HepG2 (cell line): Measurements from ENCODE around the gene CHMP6. TPM values are rescaled to one million over a fixed set of nuclear protein-coding genes. Genes with fewer than 3 reads are reported as not detected.
A peak's percentile ranks its signal among the peaks of the same experiment; 100 is the strongest.

ENCODE experiments used
- ATAC-seq: fragments of 200-7000 bp; cut with Tn5 transposase; 3 replicates; pipeline ENCODE4 v1.9.1; 2020; ENCODE audit warnings: mild to moderate bottlenecking, moderate library complexity
- BruUV-seq: library from RNA; stranded (reverse); fragments of 400-500 nt; replicated peaks from 2 replicates; lab custom pipeline; 2021; lab: Mats Ljungman, UMichigan
- CTCF ChIA-PET: fragments of 300-600 bp; formaldehyde crosslinking; extraction: SDS; loops from one replicate; lab custom pipeline; 2021; ENCODE audit warnings: low total read pairs, inconsistent platforms, low intra/inter-chr PET ratio; lab: Yijun Ruan, JAX
- POLR2A ChIA-PET: fragments of 350-600 bp; sonication (Branson Sonifier 250); formaldehyde crosslinking; loops from one replicate; lab custom pipeline; 2020; ENCODE audit warnings: antibody characterized with exemption, inconsistent platforms; lab: Yijun Ruan, JAX
- DNase-seq: peaks from one replicate; pipeline ENCODE4 v3.0.0-alpha.2; 2015; ENCODE audit warnings: low spot score
- FAIRE-seq: peaks from 3 replicates; lab custom pipeline; 2011; peaks lifted over from hg19 to GRCh38; lab: Jason Lieb, UNC
- H2AFZ ChIP-seq: one replicate; pipeline ENCODE4 v1.6.1; 2011; ENCODE audit warnings: low read length, inconsistent platforms
- H3K27ac ChIP-seq: fragments of 300-600 bp; 3 replicates; pipeline ENCODE4 v1.8.0; 2011; ENCODE audit warnings: mixed run types, mild to moderate bottlenecking, mixed read lengths, low read length, inconsistent platforms; ENCODE audit not compliant: insufficient read depth; ENCODE audit errors: extremely low read length
- H3K27me3 ChIP-seq, 2 experiments: fragments of 200-600 bp in 1 of 2; 2 replicates in 1 of 2; 3 replicates in 1 of 2; pipeline versions ENCODE4 v1.6.0 to v1.8.0; 2011; ENCODE audit warnings: low read length in 2 of 2, mild to moderate bottlenecking in 2 of 2, moderate library complexity in 2 of 2, inconsistent platforms in 1 of 2; ENCODE audit not compliant: insufficient read depth in 2 of 2, control insufficient read depth in 1 of 2
- H3K36me3 ChIP-seq, 2 experiments: fragments of 200-600 bp in 1 of 2; replicated peaks in 1 of 2; 2 replicates in 1 of 2; 3 replicates in 1 of 2; pipeline versions ENCODE4 v1.5.1 to v1.8.0; 2011; ENCODE audit warnings: low read length in 2 of 2, inconsistent platforms in 1 of 2; ENCODE audit not compliant: insufficient read depth in 2 of 2, control insufficient read depth in 1 of 2
- H3K4me1 ChIP-seq: 2 replicates; pipeline ENCODE4 v1.5.1; 2012; ENCODE audit warnings: low read length, inconsistent platforms; ENCODE audit not compliant: insufficient read depth
- H3K4me2 ChIP-seq: 2 replicates; pipeline ENCODE4 v1.6.0; 2011; ENCODE audit warnings: low read depth, low read length, inconsistent platforms
- H3K4me3 ChIP-seq, 3 experiments: fragments of 200-600 bp in 1 of 3; sonication (generic), shearing (Covaris generic) in 1 of 3; replicated peaks in 1 of 3; 2 replicates each; pipeline ENCODE4 v1.5.1; 2011 to 2016; ENCODE audit warnings: low read length in 3 of 3, inconsistent platforms in 2 of 3, low read depth in 2 of 3, mild to moderate bottlenecking in 2 of 3, control low read depth in 1 of 3, mixed read lengths in 1 of 3; ENCODE audit not compliant: insufficient read depth in 1 of 3
- H3K79me2 ChIP-seq: one replicate; pipeline ENCODE4 v1.6.1; 2011; ENCODE audit warnings: low read length, inconsistent platforms; ENCODE audit not compliant: insufficient read depth
- H3K9ac ChIP-seq: 2 replicates; pipeline ENCODE4 v1.6.0; 2011; ENCODE audit warnings: mild to moderate bottlenecking, low read depth, low read length, inconsistent platforms; ENCODE audit not compliant: insufficient read depth
- H3K9me3 ChIP-seq: 2 replicates; pipeline ENCODE4 v1.5.1; 2012; ENCODE audit warnings: mild to moderate bottlenecking, low read length
- H4K20me1 ChIP-seq: 2 replicates; pipeline ENCODE4 v1.6.0; 2011; ENCODE audit warnings: inconsistent platforms, mild to moderate bottlenecking, low read length, moderate library complexity; ENCODE audit not compliant: insufficient read depth
- AGO2 ChIP-seq: fragments of 200-400 bp; formaldehyde crosslinking; optimal IDR thresholded peaks from 2 replicates; pipeline ENCODE3; 2017; ENCODE audit warnings: mild to moderate bottlenecking, low read depth, low read length, moderate library complexity
- ARNTL ChIP-seq: sonication (generic); formaldehyde crosslinking; IDR thresholded peaks from 2 replicates; pipeline ENCODE4 v1.4.0; 2020; ENCODE audit warnings: mild to moderate bottlenecking, missing genetic modification reagents
- DDIT3 ChIP-seq: sonication (generic); formaldehyde crosslinking; IDR thresholded peaks from 2 replicates; pipeline ENCODE4 v1.4.0; 2020; ENCODE audit warnings: mild to moderate bottlenecking, missing genetic modification reagents
- GATAD2A ChIP-seq: IDR thresholded peaks from 2 replicates; pipeline ENCODE4 v1.6.1; 2016
- IRF1 ChIP-seq: sonication (generic); formaldehyde crosslinking; IDR thresholded peaks from 2 replicates; pipeline ENCODE4 v1.4.0; 2020; ENCODE audit warnings: low read depth, mild to moderate bottlenecking, missing genetic modification reagents
- MXD4 ChIP-seq: IDR thresholded peaks from 2 replicates; pipeline ENCODE4 v1.6.1; 2016; ENCODE audit warnings: mild to moderate bottlenecking, missing biosample characterization, missing genetic modification reagents
- PHF21A ChIP-seq: sonication (generic); formaldehyde crosslinking; IDR thresholded peaks from 2 replicates; pipeline ENCODE4 v1.5.0; 2020; ENCODE audit warnings: mild to moderate bottlenecking, missing genetic modification reagents
- PHF8 ChIP-seq: sonication (generic); formaldehyde crosslinking; IDR thresholded peaks from 2 replicates; pipeline ENCODE4 v1.5.0; 2020; ENCODE audit warnings: missing genetic modification reagents
- POLR2G ChIP-seq: fragments of 200-400 bp; formaldehyde crosslinking; IDR thresholded peaks from 2 replicates; pipeline ENCODE4 v1.6.1; 2018; ENCODE audit warnings: mild to moderate bottlenecking, low read depth, low read length, moderate library complexity
- SIN3A ChIP-seq: IDR thresholded peaks from 2 replicates; pipeline ENCODE4 v1.6.1; 2011; ENCODE audit warnings: low read depth, mild to moderate bottlenecking, control low read depth, low read length, borderline replicate concordance
- SRSF1 ChIP-seq: fragments of 200-400 bp; formaldehyde crosslinking; optimal IDR thresholded peaks from 2 replicates; pipeline ENCODE3; 2017; ENCODE audit warnings: mild to moderate bottlenecking, low read depth, low read length, moderate library complexity
- ZFX ChIP-seq: sonication (generic); formaldehyde crosslinking; IDR thresholded peaks from 2 replicates; pipeline ENCODE4 v1.4.0; 2020; ENCODE audit warnings: mild to moderate bottlenecking, low read depth, missing genetic modification reagents, moderate library complexity
- ZFY ChIP-seq: sonication (generic); formaldehyde crosslinking; IDR thresholded peaks from 2 replicates; pipeline ENCODE4 v1.4.0; 2020; ENCODE audit warnings: missing genetic modification reagents
- ZKSCAN8 ChIP-seq: IDR thresholded peaks from 2 replicates; pipeline ENCODE4 v1.6.1; 2016; ENCODE audit warnings: borderline replicate concordance, missing genetic modification reagents, missing compliant biosample characterization
- WGBS: methylation state at CpG from one replicate; pipeline ENCODE4 v1.1.6; 2017; ENCODE audit warnings: low lambda C conversion rate; 5-methylcytosine and 5-hydroxymethylcytosine counted together
- in situ Hi-C: cut with HindIII; loops from 2 replicates; pipeline ENCODE4 v1.10.0; 2017; ENCODE audit warnings: low pct_unique_long_range_greater_than_20kb; ENCODE audit not compliant: extremely low pct_ligation_motif_present
- intact Hi-C: fragments of 100-400 bp; cut with micrococcal nuclease; formaldehyde crosslinking; loops from one replicate; pipeline ENCODE4 v1.10.0; 2022; ENCODE audit not compliant: unreplicated experiment
- polyA plus RNA-seq, 8 experiments: library from polyadenylated mRNA; depleted of rRNA in 3 of 8; stranded (reverse) in 7 of 8; unstranded in 1 of 8; fragments of >200 nt; fragmentation: Illumina TruSeq in 4 of 8; extraction: Trizol in 4 of 8; gene quantifications; 2 replicates each; pipeline versions ENCODE4 v1.2.1 to v1.2.3, GENCODE V29; 2011 to 2016; ENCODE audit warnings: low read depth in 4 of 8, missing spikeins in 1 of 8, mixed read lengths in 1 of 8; ENCODE audit not compliant: insufficient read depth in 1 of 8
- total RNA-seq, 5 experiments: library from RNA; depleted of rRNA; stranded (reverse); fragments of >200 nt; fragmentation: Illumina TruSeq; extraction: Trizol; gene quantifications; 2 replicates each; pipeline ENCODE4 v1.2.3, GENCODE V29; 2016; ENCODE audit warnings: low read depth in 1 of 5
- TF ChIP-seq, protein P1 (sequence below): sonication (generic); formaldehyde crosslinking; IDR thresholded peaks from 2 replicates; pipeline ENCODE4 v1.8.0; 2022; ENCODE audit warnings: missing genetic modification reagents, mild to moderate bottlenecking, borderline replicate concordance
- TF ChIP-seq, protein P2 (sequence below): sonication (generic); formaldehyde crosslinking; IDR thresholded peaks from 2 replicates; pipeline ENCODE4 v1.5.1; 2020; ENCODE audit warnings: mild to moderate bottlenecking, missing genetic modification reagents, borderline replicate concordance

CHMP6 gene
- total and polyA plus RNA-seq, 2 of the 13 experiments (the other 11 are each of a cell fraction or from before 2014, with no cell fraction given): 11.1 to 24.2 TPM

GRCh38 chr17:80969030-80969673 lies 22.5 kb upstream of the CHMP6 start:
- H3K9me3 ChIP-seq: no peaks in the 10 kb centered on the region
- in situ Hi-C loops (no loop called here), intact Hi-C loops (no loop called here)
- H2AFZ ChIP-seq: no peak overlapping the region
- H3K79me2 ChIP-seq: no peaks in the 10 kb centered on the region
- DNase-seq (no peak), ATAC-seq (peak; percentile 24), FAIRE-seq (no peak)
- ChIA-PET POLR2A (interaction anchor here (0.6 kb wide), 1 partner anchor 51 kb away, joined by 3 read pairs; no protein-coding TSS in a partner anchor), CTCF (no interaction called here)
- H3K4me1 ChIP-seq: peaks cover 38% of the 10 kb centered on the region
- H3K27ac ChIP-seq: no peak overlapping the region
- no TSS peak for BruUV-seq
- no peaks in the 10 kb centered on the region for H4K20me1 ChIP-seq
- peak overlapping the region; percentile 73 for H3K4me2 ChIP-seq
- H3K4me3 ChIP-seq: peak overlapping the region; percentile 4 to 54 (median 37); a peak in 3 of 6 replicates
- 33% methylated on average over 14 of the region's 20 CpGs for WGBS
- peak overlapping the region; percentile 31; the same call in 1 of the 2 replicates for H3K9ac ChIP-seq
- peaks cover 6 to 32% of the 10 kb centered on the region in 2 experiments; a peak in 4 of 5 replicates for H3K27me3 ChIP-seq
- peaks cover 0 to 2% of the 10 kb centered on the region in 2 experiments; a peak in 1 of 5 replicates for H3K36me3 ChIP-seq
- TF ChIP-seq AGO2: peak; percentile 95
- TF ChIP-seq SIN3A: 0 out of 2 replicates have a peak, but pooled peaks have one; percentile 7
- 0 out of 2 replicates have a peak, but pooled peaks have one; percentile 28 for TF ChIP-seq IRF1 (CRISPR knock-in tag)
- peak; percentile 66 for TF ChIP-seq ZFX (CRISPR knock-in tag)
- TF ChIP-seq ARNTL: no peak
- no peak for TF ChIP-seq DDIT3 (CRISPR knock-in tag)
- TF ChIP-seq SRSF1: peak; percentile 44
- TF ChIP-seq, protein P1, sequence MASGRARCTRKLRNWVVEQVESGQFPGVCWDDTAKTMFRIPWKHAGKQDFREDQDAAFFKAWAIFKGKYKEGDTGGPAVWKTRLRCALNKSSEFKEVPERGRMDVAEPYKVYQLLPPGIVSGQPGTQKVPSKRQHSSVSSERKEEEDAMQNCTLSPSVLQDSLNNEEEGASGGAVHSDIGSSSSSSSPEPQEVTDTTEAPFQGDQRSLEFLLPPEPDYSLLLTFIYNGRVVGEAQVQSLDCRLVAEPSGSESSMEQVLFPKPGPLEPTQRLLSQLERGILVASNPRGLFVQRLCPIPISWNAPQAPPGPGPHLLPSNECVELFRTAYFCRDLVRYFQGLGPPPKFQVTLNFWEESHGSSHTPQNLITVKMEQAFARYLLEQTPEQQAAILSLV: no peak
- no peak for TF ChIP-seq GATAD2A (CRISPR knock-in tag)
- 0 out of 2 replicates have a peak, but pooled peaks have one; percentile 21 for TF ChIP-seq MXD4 (CRISPR knock-in tag)
- TF ChIP-seq ZKSCAN8 (CRISPR knock-in tag): no peak
- TF ChIP-seq ZFY (CRISPR knock-in tag): 0 out of 2 replicates have a peak, but pooled peaks have one; percentile 42
- 0 out of 2 replicates have a peak, but pooled peaks have one; percentile 28 for TF ChIP-seq PHF8
- peak; percentile 59; the same call in 1 of the 2 replicates for TF ChIP-seq POLR2G
- 0 out of 2 replicates have a peak, but pooled peaks have one; percentile 33 for TF ChIP-seq PHF21A
- TF ChIP-seq, protein P2, sequence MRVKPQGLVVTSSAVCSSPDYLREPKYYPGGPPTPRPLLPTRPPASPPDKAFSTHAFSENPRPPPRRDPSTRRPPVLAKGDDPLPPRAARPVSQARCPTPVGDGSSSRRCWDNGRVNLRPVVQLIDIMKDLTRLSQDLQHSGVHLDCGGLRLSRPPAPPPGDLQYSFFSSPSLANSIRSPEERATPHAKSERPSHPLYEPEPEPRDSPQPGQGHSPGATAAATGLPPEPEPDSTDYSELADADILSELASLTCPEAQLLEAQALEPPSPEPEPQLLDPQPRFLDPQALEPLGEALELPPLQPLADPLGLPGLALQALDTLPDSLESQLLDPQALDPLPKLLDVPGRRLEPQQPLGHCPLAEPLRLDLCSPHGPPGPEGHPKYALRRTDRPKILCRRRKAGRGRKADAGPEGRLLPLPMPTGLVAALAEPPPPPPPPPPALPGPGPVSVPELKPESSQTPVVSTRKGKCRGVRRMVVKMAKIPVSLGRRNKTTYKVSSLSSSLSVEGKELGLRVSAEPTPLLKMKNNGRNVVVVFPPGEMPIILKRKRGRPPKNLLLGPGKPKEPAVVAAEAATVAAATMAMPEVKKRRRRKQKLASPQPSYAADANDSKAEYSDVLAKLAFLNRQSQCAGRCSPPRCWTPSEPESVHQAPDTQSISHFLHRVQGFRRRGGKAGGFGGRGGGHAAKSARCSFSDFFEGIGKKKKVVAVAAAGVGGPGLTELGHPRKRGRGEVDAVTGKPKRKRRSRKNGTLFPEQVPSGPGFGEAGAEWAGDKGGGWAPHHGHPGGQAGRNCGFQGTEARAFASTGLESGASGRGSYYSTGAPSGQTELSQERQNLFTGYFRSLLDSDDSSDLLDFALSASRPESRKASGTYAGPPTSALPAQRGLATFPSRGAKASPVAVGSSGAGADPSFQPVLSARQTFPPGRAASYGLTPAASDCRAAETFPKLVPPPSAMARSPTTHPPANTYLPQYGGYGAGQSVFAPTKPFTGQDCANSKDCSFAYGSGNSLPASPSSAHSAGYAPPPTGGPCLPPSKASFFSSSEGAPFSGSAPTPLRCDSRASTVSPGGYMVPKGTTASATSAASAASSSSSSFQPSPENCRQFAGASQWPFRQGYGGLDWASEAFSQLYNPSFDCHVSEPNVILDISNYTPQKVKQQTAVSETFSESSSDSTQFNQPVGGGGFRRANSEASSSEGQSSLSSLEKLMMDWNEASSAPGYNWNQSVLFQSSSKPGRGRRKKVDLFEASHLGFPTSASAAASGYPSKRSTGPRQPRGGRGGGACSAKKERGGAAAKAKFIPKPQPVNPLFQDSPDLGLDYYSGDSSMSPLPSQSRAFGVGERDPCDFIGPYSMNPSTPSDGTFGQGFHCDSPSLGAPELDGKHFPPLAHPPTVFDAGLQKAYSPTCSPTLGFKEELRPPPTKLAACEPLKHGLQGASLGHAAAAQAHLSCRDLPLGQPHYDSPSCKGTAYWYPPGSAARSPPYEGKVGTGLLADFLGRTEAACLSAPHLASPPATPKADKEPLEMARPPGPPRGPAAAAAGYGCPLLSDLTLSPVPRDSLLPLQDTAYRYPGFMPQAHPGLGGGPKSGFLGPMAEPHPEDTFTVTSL (CRISPR knock-in tag): 0 out of 2 replicates have a peak, but pooled peaks have one; percentile 10
